ENCODE measurements around the gene CCSAP.
"Not testable (repeated sequence)": the region's sequence is repeated elsewhere in the genome, so short reads cannot be mapped to it uniquely, and the experiment has no call there.

The CCSAP gene

GRCh38 chr1:229298887-229299503, 43.9 kb downstream of the CCSAP start:
- H3K27ac ChIP-seq: no peak overlapping the region
- TF ChIP-seq ZFX (IDR thresholded peaks at IDR 0.05; ENCODE audit: borderline replicate concordance) (no peak), CTCF (IDR thresholded peaks at IDR 0.05) (no peak)

- TF ChIP-seq ZFX (IDR thresholded peaks at IDR 0.05; ENCODE audit: borderline replicate concordance) (no peak), CTCF (IDR thresholded peaks at IDR 0.05) (no peak)
Observed at GRCh38 chr1:229298420-229298819, 44.4 kb downstream of the CCSAP start.

GRCh38 chr1:229297746-229298145, 45.1 kb downstream of the CCSAP start:
- TF ChIP-seq ZFX (IDR thresholded peaks at IDR 0.05; ENCODE audit: borderline replicate concordance): no peak
- no peak for TF ChIP-seq CTCF (IDR thresholded peaks at IDR 0.05)

More at GRCh38 chr1:229298420-229298819, 44.4 kb downstream of the CCSAP start:
- no peak overlapping the region for H3K27ac ChIP-seq

GRCh38 chr1:229296541-229296941, 46.3 kb downstream of the CCSAP start:
- no peak overlapping the region for H3K27ac ChIP-seq
- no peak for TF ChIP-seq ZFX (IDR thresholded peaks at IDR 0.05; ENCODE audit: borderline replicate concordance)
- no peak for TF ChIP-seq CTCF (IDR thresholded peaks at IDR 0.05)

More at GRCh38 chr1:229297746-229298145, 45.1 kb downstream of the CCSAP start:
- H3K27ac ChIP-seq: no peak overlapping the region

- no peak overlapping the region for H3K27ac ChIP-seq
- TF ChIP-seq ZFX (IDR thresholded peaks at IDR 0.05; ENCODE audit: borderline replicate concordance): no peak
- TF ChIP-seq CTCF (IDR thresholded peaks at IDR 0.05): no peak
Observed at GRCh38 chr1:229295745-229296144, 47.1 kb downstream of the CCSAP start.

- TF ChIP-seq CTCF (IDR thresholded peaks at IDR 0.05) (no peak), ZFX (IDR thresholded peaks at IDR 0.05; ENCODE audit: borderline replicate concordance) (no peak)
Observed at GRCh38 chr1:229293528-229294204, 49.2 kb downstream of the CCSAP start.

GRCh38 chr1:229291686-229292085, 51.2 kb downstream of the CCSAP start:
- H3K27ac ChIP-seq: not testable (repeated sequence)

More at GRCh38 chr1:229293528-229294204, 49.2 kb downstream of the CCSAP start:
- H3K27ac ChIP-seq: no peak overlapping the region

Measured in 22Rv1 (cell line).